ENCODE measurements around the gene CCDC187. TPM values are rescaled to one million over a fixed set of nuclear protein-coding genes. Genes with fewer than 3 reads are reported as not detected.

Gene CCDC187
- total and polyA plus RNA-seq, 8 donors, result 0.12 to 2.8 (median 0.45) TPM; not detected in 1

- TF ChIP-seq CTCF (IDR thresholded peaks at IDR 0.05) (no peak), EP300 (IDR thresholded peaks at IDR 0.05) (no peak), POLR2A (IDR thresholded peaks at IDR 0.05) (no peak), POLR2AphosphoS5 (IDR thresholded peaks at IDR 0.05) (no peak)
- Histone ChIP-seq H3K27me3 (peaks cover 0 to 52% (median 8%) of the 10 kb centered on the region in 3 donors), H3K9me3 (no peaks in the 10 kb centered on the region), H3K4me3 (no peak overlapping the region), H3K4me1 (no peaks in the 10 kb centered on the region), H3K36me3 (no peaks in the 10 kb centered on the region), H3K27ac (no peak overlapping the region)
- DNase-seq, result no peak
- intact Hi-C loops (cut with DNase I; ENCODE audit: low total_unique reads), result no loop called here
- WGBS, 5 donors, result 69 to 81% (median 79%) methylated on average over 7 to 13 of the region's 13 CpGs
Observed at GRCh38 chr9:136258299-136258625, 45.6 kb downstream of the CCDC187 start.

- intact Hi-C loops (cut with DNase I; ENCODE audit: low total_unique reads), result no loop called here
- no peak for TF ChIP-seq POLR2AphosphoS5 (IDR thresholded peaks at IDR 0.05)
- TF ChIP-seq CTCF (IDR thresholded peaks at IDR 0.05), result no peak
- TF ChIP-seq POLR2A (IDR thresholded peaks at IDR 0.05), result no peak
- TF ChIP-seq EP300 (IDR thresholded peaks at IDR 0.05), result no peak
- Histone ChIP-seq H3K27ac (no peak overlapping the region), H3K36me3 (no peaks in the 10 kb centered on the region), H3K27me3 (peaks cover 0 to 59% (median 8%) of the 10 kb centered on the region in 3 donors), H3K9me3 (no peaks in the 10 kb centered on the region), H3K4me1 (no peaks in the 10 kb centered on the region), H3K4me3 (no peak overlapping the region)
- 78 to 83% (median 80%) methylated on average over 31 to 39 of the region's 39 CpGs for WGBS, 5 donors
- DNase-seq, result no peak
Observed at GRCh38 chr9:136257381-136258298, 46.3 kb downstream of the CCDC187 start.

GRCh38 chr9:136255896-136256890 is 47.7 kb downstream of the CCDC187 start:
- Histone ChIP-seq H3K27ac (no peak overlapping the region), H3K9me3 (no peaks in the 10 kb centered on the region), H3K36me3 (no peaks in the 10 kb centered on the region), H3K4me1 (no peaks in the 10 kb centered on the region), H3K27me3 (peaks cover 0 to 64% (median 8%) of the 10 kb centered on the region in 3 donors), H3K4me3 (no peak overlapping the region)
- intact Hi-C loops (cut with DNase I; ENCODE audit: low total_unique reads), result no loop called here
- DNase-seq, result no peak
- TF ChIP-seq POLR2A (IDR thresholded peaks at IDR 0.05) (no peak), CTCF (IDR thresholded peaks at IDR 0.05) (no peak), POLR2AphosphoS5 (IDR thresholded peaks at IDR 0.05) (no peak), EP300 (IDR thresholded peaks at IDR 0.05) (no peak)
- WGBS, 5 donors, result 59 to 65% (median 60%) methylated on average over 25 to 28 of the region's 28 CpGs

GRCh38 chr9:136255166-136255538 is 48.7 kb downstream of the CCDC187 start:
- DNase-seq, result no peak
- H3K27ac ChIP-seq, result no peak overlapping the region
- no peaks in the 10 kb centered on the region for H3K4me1 ChIP-seq
- no peak overlapping the region for H3K4me3 ChIP-seq
- TF ChIP-seq EP300 (IDR thresholded peaks at IDR 0.05), result no peak
- H3K9me3 ChIP-seq, result no peaks in the 10 kb centered on the region
- no peaks in the 10 kb centered on the region for H3K36me3 ChIP-seq
- intact Hi-C loops (cut with DNase I; ENCODE audit: low total_unique reads), result no loop called here
- H3K27me3 ChIP-seq, result peaks cover 0 to 64% (median 8%) of the 10 kb centered on the region in 3 donors
- WGBS, 5 donors, result 27 to 52% (median 36%) methylated on average over 9 to 12 of the region's 12 CpGs
